HepG2 (cell line): Measurements from ENCODE around the gene SLC23A2. TPM values are rescaled to one million over a fixed set of nuclear protein-coding genes. Genes with fewer than 3 reads are reported as not detected.
A peak's percentile ranks its signal among the peaks of the same experiment; 100 is the strongest.

Source experiments
- ATF7 ChIP-seq, 2 experiments: fragments of 450-650 bp in 1 of 2; sonication (generic) in 1 of 2; formaldehyde crosslinking in 1 of 2; IDR thresholded peaks; 2 replicates each; pipeline versions ENCODE4 v1.4.0 to v1.6.1; 2016 to 2020; ENCODE audit warnings: antibody characterized with exemption in 1 of 2, mild to moderate bottlenecking in 1 of 2, missing genetic modification reagents in 1 of 2
- CBX5 ChIP-seq: sonication (generic); formaldehyde crosslinking; IDR thresholded peaks from 2 replicates; pipeline ENCODE4 v1.4.0; 2020; ENCODE audit warnings: missing genetic modification reagents, borderline replicate concordance
- FOXK1 ChIP-seq: sonication (generic); formaldehyde crosslinking; IDR thresholded peaks from 2 replicates; pipeline ENCODE4 v1.4.0; 2020; ENCODE audit warnings: low read depth, missing genetic modification reagents, borderline replicate concordance
- GTF3A ChIP-seq: sonication (generic); formaldehyde crosslinking; conservative IDR thresholded peaks from 2 replicates; pipeline ENCODE4 v1.4.0; 2020; ENCODE audit warnings: mild to moderate bottlenecking, missing genetic modification reagents
- KDM6A ChIP-seq: IDR thresholded peaks from 2 replicates; pipeline ENCODE4 v1.6.1; 2016; ENCODE audit warnings: low read depth
- MED1 ChIP-seq: sonication (generic); formaldehyde crosslinking; IDR thresholded peaks from 2 replicates; pipeline ENCODE4 v1.4.0; 2020; ENCODE audit warnings: missing genetic modification reagents
- NFYC ChIP-seq: IDR thresholded peaks from 2 replicates; pipeline ENCODE4 v1.6.1; 2016; ENCODE audit warnings: missing genetic modification reagents, missing compliant biosample characterization
- NR2F1 ChIP-seq, 2 experiments: fragments of 450-650 bp in 1 of 2; formaldehyde crosslinking in 1 of 2; IDR thresholded peaks; 2 replicates each; pipeline versions ENCODE4 v1.5.0 to v1.6.1; 2016 to 2020; ENCODE audit warnings: mild to moderate bottlenecking in 1 of 2, missing compliant biosample characterization in 1 of 2, missing genetic modification reagents in 1 of 2, moderate library complexity in 1 of 2
- RARA ChIP-seq: IDR thresholded peaks from 2 replicates; pipeline ENCODE4 v1.6.1; 2016; ENCODE audit warnings: missing genetic modification reagents, missing compliant biosample characterization
- RBM39 ChIP-seq: fragments of 200-400 bp; formaldehyde crosslinking; IDR thresholded peaks from one replicate; pipeline ENCODE4 v1.6.1; 2018; ENCODE audit warnings: antibody characterized with exemption, mild to moderate bottlenecking, low read depth, low read length; ENCODE audit not compliant: poor library complexity, severe bottlenecking
- TBL1XR1 ChIP-seq: fragments of 150-350 bp; IDR thresholded peaks from 2 replicates; pipeline ENCODE4 v1.6.1; 2014; ENCODE audit warnings: borderline replicate concordance, low read length; ENCODE audit not compliant: partially characterized antibody
- ZNF451 ChIP-seq: sonication (generic); formaldehyde crosslinking; IDR thresholded peaks from 2 replicates; pipeline ENCODE4 v1.5.0; 2020; ENCODE audit warnings: mild to moderate bottlenecking, missing genetic modification reagents
- ZNF543 ChIP-seq: sonication (generic); formaldehyde crosslinking; IDR thresholded peaks from 2 replicates; pipeline ENCODE4 v1.4.0; 2020; ENCODE audit warnings: mild to moderate bottlenecking, missing genetic modification reagents
- ZNF547 ChIP-seq: sonication (generic); formaldehyde crosslinking; IDR thresholded peaks from 2 replicates; pipeline ENCODE4 v1.5.1; 2020; ENCODE audit warnings: mild to moderate bottlenecking, missing genetic modification reagents
- ZNF605 ChIP-seq: sonication (generic); formaldehyde crosslinking; IDR thresholded peaks from 2 replicates; pipeline ENCODE4 v1.8.0; 2022; ENCODE audit warnings: mild to moderate bottlenecking, missing genetic modification reagents
- ZNF652 ChIP-seq: IDR thresholded peaks from 2 replicates; pipeline ENCODE4 v1.6.1; 2016; ENCODE audit warnings: low read depth, borderline replicate concordance
- ZNF788 ChIP-seq: sonication (generic); formaldehyde crosslinking; IDR thresholded peaks from 2 replicates; pipeline ENCODE4 v1.5.0; 2020; ENCODE audit warnings: mild to moderate bottlenecking, missing genetic modification reagents, borderline replicate concordance
- ZSCAN20 ChIP-seq: sonication (generic); formaldehyde crosslinking; IDR thresholded peaks from 2 replicates; pipeline ENCODE4 v1.4.0; 2020; ENCODE audit warnings: missing genetic modification reagents, mild to moderate bottlenecking, borderline replicate concordance
- ZSCAN31 ChIP-seq: sonication (generic); formaldehyde crosslinking; IDR thresholded peaks from 2 replicates; pipeline ENCODE4 v1.5.0; 2020; ENCODE audit warnings: low read depth, mild to moderate bottlenecking, missing genetic modification reagents
- polyA plus RNA-seq, 8 experiments: library from polyadenylated mRNA; depleted of rRNA in 3 of 8; stranded (reverse) in 7 of 8; unstranded in 1 of 8; fragments of >200 nt; fragmentation: Illumina TruSeq in 4 of 8; extraction: Trizol in 4 of 8; gene quantifications; 2 replicates each; pipeline versions ENCODE4 v1.2.1 to v1.2.3, GENCODE V29; 2011 to 2016; ENCODE audit warnings: low read depth in 4 of 8, missing spikeins in 1 of 8, mixed read lengths in 1 of 8; ENCODE audit not compliant: insufficient read depth in 1 of 8
- total RNA-seq, 5 experiments: library from RNA; depleted of rRNA; stranded (reverse); fragments of >200 nt; fragmentation: Illumina TruSeq; extraction: Trizol; gene quantifications; 2 replicates each; pipeline ENCODE4 v1.2.3, GENCODE V29; 2016; ENCODE audit warnings: low read depth in 1 of 5
- TF ChIP-seq, protein P1 (sequence below): sonication (generic); formaldehyde crosslinking; IDR thresholded peaks from 2 replicates; pipeline ENCODE4 v1.4.0; 2020; ENCODE audit warnings: low read depth, mild to moderate bottlenecking, missing genetic modification reagents
- TF ChIP-seq, protein P2 (sequence below), 2 experiments: fragments of 450-650 bp in 1 of 2; sonication (generic) in 1 of 2; formaldehyde crosslinking; IDR thresholded peaks; 2 replicates each; pipeline versions ENCODE4 v1.5.0 to v1.8.0; 2020 to 2022; ENCODE audit warnings: mild to moderate bottlenecking in 1 of 2, missing genetic modification reagents in 1 of 2
- TF ChIP-seq, protein P3 (sequence below): sonication (generic); formaldehyde crosslinking; IDR thresholded peaks from 2 replicates; pipeline ENCODE4 v1.4.0; 2020; ENCODE audit warnings: low read depth, mild to moderate bottlenecking, missing genetic modification reagents
- TF ChIP-seq, protein P4 (sequence below): IDR thresholded peaks from 2 replicates; pipeline ENCODE4 v1.6.1; 2012; ENCODE audit warnings: inconsistent platforms
- TF ChIP-seq, protein P5 (sequence below): sonication (generic); IDR thresholded peaks from 2 replicates; pipeline ENCODE4 v1.6.1; 2016; ENCODE audit warnings: low read depth, borderline replicate concordance

SLC23A2 gene
- total and polyA plus RNA-seq, 2 of the 13 experiments (the other 11 are each of a cell fraction or from before 2014, with no cell fraction given): 42.2 to 51.2 TPM

DNA sequence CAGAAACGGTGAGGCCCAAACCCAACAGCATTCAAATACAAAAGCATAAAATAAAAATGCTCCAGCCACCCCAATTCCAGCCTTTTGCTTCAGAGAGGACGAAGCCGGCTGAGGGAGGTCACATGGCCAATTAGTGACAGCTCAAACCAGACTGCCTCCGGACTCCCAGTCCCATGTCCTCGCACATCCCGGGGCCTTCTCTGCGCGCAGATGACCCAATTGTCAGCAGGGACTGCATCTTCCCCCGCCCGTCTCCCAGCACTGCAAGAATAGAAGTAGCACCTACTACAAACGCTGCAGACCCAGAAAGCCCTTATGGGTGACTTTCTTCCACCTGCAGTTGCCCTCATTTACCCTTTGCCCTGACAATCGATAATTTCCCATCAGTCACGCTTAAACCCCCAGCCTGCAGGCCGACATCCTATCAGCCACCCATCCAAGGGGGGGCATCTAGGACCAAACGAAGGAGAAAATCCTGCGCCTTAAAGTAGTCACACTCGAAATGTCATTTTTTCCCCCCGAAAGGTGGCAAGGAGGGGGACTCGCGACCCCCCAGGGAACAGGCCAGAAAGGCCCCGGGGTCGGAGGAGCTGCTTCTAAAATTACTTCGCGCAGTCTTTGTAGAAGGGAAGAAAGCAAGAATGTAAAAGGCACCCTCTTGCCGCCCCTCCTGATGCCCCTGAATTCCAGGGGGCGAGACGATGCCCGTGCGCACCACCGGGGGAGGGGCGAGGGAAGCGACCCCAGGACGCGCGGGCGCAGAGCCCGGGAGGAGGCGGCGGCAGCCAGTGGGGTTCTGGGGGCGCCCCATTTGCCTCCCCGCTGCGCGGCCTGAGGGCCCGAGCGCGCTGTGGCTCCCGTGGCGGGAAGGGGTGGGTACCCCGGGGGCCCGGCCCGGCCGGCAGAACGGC, 792 bp downstream of the SLC23A2 start (continued):
- TF ChIP-seq RARA (CRISPR knock-in tag) (peak; percentile 86), ZNF652 (CRISPR knock-in tag) (no peak; the same call in 1 of the 2 replicates), ZNF547 (peak; percentile 88), ZNF543 (CRISPR knock-in tag) (0 out of 2 replicates have a peak, but pooled peaks have one; percentile 39), MED1 (CRISPR knock-in tag) (no peak; the same call in none of the 2 replicates), ZSCAN20 (CRISPR knock-in tag) (no peak), ZNF605 (CRISPR knock-in tag) (no peak), ZSCAN31 (CRISPR knock-in tag) (peak; percentile 77), RBM39 (peak; percentile 28), NFYC (CRISPR knock-in tag) (no peak), TBL1XR1 (no peak), NR2F1 (CRISPR knock-in tag; IDR thresholded peaks at IDR 0.05) (peak; percentile 68 to 70; a peak in 3 of 4 replicates), FOXK1 (CRISPR knock-in tag) (no peak; the same call in 1 of the 2 replicates), CBX5 (CRISPR knock-in tag) (no peak; the same call in 1 of the 2 replicates), ATF7 (IDR thresholded peaks at IDR 0.05) (no peak), ATF7 (CRISPR knock-in tag; IDR thresholded peaks at IDR 0.05) (0 out of 2 replicates have a peak, but pooled peaks have one; percentile 60), KDM6A (CRISPR knock-in tag) (no peak), ZNF788 (CRISPR knock-in tag) (no peak), GTF3A (CRISPR knock-in tag) (no peak), ZNF451 (CRISPR knock-in tag) (no peak)
- TF ChIP-seq, protein P1, sequence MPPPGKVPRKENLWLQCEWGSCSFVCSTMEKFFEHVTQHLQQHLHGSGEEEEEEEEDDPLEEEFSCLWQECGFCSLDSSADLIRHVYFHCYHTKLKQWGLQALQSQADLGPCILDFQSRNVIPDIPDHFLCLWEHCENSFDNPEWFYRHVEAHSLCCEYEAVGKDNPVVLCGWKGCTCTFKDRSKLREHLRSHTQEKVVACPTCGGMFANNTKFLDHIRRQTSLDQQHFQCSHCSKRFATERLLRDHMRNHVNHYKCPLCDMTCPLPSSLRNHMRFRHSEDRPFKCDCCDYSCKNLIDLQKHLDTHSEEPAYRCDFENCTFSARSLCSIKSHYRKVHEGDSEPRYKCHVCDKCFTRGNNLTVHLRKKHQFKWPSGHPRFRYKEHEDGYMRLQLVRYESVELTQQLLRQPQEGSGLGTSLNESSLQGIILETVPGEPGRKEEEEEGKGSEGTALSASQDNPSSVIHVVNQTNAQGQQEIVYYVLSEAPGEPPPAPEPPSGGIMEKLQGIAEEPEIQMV (CRISPR knock-in tag): peak; percentile 50; the same call in 1 of the 2 replicates
- TF ChIP-seq, protein P2, sequence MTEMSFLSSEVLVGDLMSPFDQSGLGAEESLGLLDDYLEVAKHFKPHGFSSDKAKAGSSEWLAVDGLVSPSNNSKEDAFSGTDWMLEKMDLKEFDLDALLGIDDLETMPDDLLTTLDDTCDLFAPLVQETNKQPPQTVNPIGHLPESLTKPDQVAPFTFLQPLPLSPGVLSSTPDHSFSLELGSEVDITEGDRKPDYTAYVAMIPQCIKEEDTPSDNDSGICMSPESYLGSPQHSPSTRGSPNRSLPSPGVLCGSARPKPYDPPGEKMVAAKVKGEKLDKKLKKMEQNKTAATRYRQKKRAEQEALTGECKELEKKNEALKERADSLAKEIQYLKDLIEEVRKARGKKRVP (CRISPR knock-in tag; IDR thresholded peaks at IDR 0.05): no peak
- TF ChIP-seq, protein P3, sequence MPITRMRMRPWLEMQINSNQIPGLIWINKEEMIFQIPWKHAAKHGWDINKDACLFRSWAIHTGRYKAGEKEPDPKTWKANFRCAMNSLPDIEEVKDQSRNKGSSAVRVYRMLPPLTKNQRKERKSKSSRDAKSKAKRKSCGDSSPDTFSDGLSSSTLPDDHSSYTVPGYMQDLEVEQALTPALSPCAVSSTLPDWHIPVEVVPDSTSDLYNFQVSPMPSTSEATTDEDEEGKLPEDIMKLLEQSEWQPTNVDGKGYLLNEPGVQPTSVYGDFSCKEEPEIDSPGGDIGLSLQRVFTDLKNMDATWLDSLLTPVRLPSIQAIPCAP: no peak
- TF ChIP-seq, protein P4, sequence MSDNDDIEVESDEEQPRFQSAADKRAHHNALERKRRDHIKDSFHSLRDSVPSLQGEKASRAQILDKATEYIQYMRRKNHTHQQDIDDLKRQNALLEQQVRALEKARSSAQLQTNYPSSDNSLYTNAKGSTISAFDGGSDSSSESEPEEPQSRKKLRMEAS: peak; percentile 66
- TF ChIP-seq, protein P5, sequence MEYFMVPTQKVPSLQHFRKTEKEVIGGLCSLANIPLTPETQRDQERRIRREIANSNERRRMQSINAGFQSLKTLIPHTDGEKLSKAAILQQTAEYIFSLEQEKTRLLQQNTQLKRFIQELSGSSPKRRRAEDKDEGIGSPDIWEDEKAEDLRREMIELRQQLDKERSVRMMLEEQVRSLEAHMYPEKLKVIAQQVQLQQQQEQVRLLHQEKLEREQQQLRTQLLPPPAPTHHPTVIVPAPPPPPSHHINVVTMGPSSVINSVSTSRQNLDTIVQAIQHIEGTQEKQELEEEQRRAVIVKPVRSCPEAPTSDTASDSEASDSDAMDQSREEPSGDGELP: no peak; the same call in 1 of the 2 replicates
